ENCODE measurements around the gene HOXA6. TPM values are rescaled to one million over a fixed set of nuclear protein-coding genes. Genes with fewer than 3 reads are reported as not detected.

Gene HOXA6
- total RNA-seq, 4 donors from 2014 or later: 11.1 to 30.9 (median 18.7) TPM

DNA sequence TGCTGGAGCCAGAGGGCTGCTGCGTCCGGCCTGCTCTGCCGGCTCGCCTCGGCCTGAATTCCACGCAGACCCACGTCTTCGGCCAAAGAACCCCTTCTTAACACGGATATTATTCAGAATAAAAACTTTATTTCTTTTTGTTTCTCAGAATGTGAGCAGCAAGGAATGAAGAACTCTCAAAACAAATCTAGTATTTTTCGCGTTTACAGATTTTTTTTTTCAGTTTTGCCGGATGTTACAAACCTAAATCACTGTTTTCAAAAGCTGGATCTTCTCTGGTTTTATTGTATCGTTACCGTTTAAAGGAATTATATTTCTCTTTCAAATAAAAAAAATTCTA lies 40.7 kb downstream of the HOXA6 start:
- DNase-seq (ENCODE audit: low spot score in 2 of 2): no peak
- WGBS, 2 donors: 53 to 67% methylated on average over 14 of the region's 14 CpGs
- H3K4me3 ChIP-seq: peak overlapping the region in 2 of 4 donors; percentile 12 to 43
- H3K27me3 ChIP-seq: peaks cover 0 to 63% of the 10 kb centered on the region in 2 donors
- H3K36me3 ChIP-seq: peaks cover 0 to 9% (median 0%) of the 10 kb centered on the region in 3 donors
- peak overlapping the region in 3 of 4 donors; percentile 17 to 77 (median 46) for H3K27ac ChIP-seq
- H3K4me1 ChIP-seq: peaks cover 0 to 58% (median 4%) of the 10 kb centered on the region in 4 donors
- no peaks in the 10 kb centered on the region for H3K9me3 ChIP-seq
- no peak for TF ChIP-seq EP300 (IDR thresholded peaks at IDR 0.05)
- no peak for TF ChIP-seq POLR2A (IDR thresholded peaks at IDR 0.05)
- TF ChIP-seq, protein P1, sequence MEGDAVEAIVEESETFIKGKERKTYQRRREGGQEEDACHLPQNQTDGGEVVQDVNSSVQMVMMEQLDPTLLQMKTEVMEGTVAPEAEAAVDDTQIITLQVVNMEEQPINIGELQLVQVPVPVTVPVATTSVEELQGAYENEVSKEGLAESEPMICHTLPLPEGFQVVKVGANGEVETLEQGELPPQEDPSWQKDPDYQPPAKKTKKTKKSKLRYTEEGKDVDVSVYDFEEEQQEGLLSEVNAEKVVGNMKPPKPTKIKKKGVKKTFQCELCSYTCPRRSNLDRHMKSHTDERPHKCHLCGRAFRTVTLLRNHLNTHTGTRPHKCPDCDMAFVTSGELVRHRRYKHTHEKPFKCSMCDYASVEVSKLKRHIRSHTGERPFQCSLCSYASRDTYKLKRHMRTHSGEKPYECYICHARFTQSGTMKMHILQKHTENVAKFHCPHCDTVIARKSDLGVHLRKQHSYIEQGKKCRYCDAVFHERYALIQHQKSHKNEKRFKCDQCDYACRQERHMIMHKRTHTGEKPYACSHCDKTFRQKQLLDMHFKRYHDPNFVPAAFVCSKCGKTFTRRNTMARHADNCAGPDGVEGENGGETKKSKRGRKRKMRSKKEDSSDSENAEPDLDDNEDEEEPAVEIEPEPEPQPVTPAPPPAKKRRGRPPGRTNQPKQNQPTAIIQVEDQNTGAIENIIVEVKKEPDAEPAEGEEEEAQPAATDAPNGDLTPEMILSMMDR (IDR thresholded peaks at IDR 0.05): no peak

DNA sequence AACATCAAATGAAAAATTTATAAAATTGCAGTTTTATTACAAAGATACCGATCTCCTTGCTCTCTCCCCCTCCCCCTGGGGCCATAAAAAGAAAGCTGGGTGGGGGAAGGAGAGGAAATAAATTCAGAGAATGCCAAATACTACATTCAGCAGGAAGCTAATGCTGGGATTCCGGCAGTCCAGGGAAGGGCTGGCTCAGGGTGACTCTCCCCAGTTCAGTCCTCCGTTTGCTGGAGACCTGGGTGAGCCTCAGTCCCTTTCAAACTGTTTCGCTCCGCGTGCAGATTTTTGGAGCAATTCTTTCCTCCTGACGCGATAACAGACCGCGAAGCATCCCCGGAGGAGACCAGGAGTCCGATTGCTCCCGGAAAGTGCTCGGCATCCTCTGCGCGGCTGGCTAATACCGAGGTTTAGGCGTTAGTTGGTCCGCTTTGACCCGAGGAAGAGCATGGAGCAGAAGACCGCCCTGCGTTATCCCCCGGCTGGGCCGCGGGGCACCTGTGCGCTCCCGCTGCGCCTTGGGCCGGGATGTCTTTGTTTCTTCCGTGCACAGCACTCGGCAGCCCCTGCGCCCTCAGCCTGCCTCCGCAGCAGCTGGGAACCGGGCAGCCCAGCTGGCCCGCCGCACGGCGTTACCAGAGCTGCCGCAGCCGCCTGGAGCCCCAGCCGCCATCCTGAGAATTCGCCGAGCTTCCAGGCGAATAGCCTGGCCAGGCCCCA lies 41.2 kb downstream of the HOXA6 start:
- 34 to 40% methylated on average over 31 to 43 of the region's 44 CpGs for WGBS, 2 donors
- no peak for DNase-seq (ENCODE audit: low spot score in 2 of 2)
- peaks cover 0 to 57% (median 5%) of the 10 kb centered on the region in 4 donors for H3K4me1 ChIP-seq

DNA sequence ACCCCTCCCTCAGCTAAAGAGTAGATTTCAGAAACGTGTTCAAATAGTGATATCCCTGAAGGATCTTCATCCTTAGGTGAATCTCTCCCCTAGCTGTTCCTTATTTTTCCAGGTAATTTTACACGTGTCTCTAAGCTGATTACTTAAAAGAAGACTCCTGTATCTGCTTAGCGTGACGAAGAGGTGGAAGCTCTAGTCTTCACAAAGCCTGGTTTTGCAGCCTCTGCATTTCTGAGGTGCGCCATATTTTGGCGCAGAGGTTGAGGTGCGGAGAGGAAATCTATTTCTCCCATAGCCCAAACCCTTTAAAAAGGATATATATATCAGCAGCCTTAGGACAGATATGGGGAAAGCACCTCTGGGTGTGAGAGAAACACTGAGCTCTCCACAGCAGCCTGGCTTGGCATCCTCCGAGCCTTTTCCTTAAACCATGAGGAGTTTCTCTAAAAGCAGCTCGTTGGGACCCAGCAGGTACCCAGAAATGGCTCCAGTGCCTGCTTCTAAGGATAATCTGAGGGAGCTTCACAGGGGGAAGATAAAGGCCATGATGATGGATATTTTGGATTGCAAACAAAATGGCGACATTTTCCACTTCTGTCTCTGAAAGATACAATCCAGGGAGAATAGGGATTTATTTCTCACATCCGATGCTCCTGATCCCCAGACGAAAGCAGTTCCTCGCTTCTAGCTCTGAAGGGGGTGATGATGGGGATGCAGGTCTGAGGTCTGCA lies 42.1 kb downstream of the HOXA6 start:
- TF ChIP-seq EP300 (IDR thresholded peaks at IDR 0.05): no peak
- TF ChIP-seq, protein P1 (IDR thresholded peaks at IDR 0.05): no peak
- TF ChIP-seq POLR2A (IDR thresholded peaks at IDR 0.05): no peak
- Histone ChIP-seq H3K27ac (peak overlapping the region in 2 of 4 donors; percentile 6 to 77), H3K36me3 (peaks cover 0 to 9% (median 0%) of the 10 kb centered on the region in 3 donors), H3K4me1 (peaks cover 0 to 56% (median 5%) of the 10 kb centered on the region in 4 donors), H3K27me3 (peaks cover 0 to 69% of the 10 kb centered on the region in 2 donors), H3K9me3 (no peaks in the 10 kb centered on the region), H3K4me3 (no peak overlapping the region)
- DNase-seq (ENCODE audit: low spot score in 2 of 2): no peak
- 84 to 86% methylated on average over 13 of the region's 13 CpGs for WGBS, 2 donors

More for the DNA sequence above, 41.2 kb downstream of the HOXA6 start:
- peaks cover 0 to 68% of the 10 kb centered on the region in 2 donors for H3K27me3 ChIP-seq
- no peaks in the 10 kb centered on the region for H3K9me3 ChIP-seq
- TF ChIP-seq EP300 (IDR thresholded peaks at IDR 0.05) (peak in 1 of 2 donors; percentile 30), POLR2A (IDR thresholded peaks at IDR 0.05) (no peak)
- TF ChIP-seq, protein P1 (IDR thresholded peaks at IDR 0.05): no peak
- peak overlapping the region in 2 of 4 donors; percentile 12 to 43 for H3K4me3 ChIP-seq
- H3K27ac ChIP-seq: peak overlapping the region; percentile 6 to 77 (median 32)
- peaks cover 0 to 9% (median 0%) of the 10 kb centered on the region in 3 donors for H3K36me3 ChIP-seq

DNA sequence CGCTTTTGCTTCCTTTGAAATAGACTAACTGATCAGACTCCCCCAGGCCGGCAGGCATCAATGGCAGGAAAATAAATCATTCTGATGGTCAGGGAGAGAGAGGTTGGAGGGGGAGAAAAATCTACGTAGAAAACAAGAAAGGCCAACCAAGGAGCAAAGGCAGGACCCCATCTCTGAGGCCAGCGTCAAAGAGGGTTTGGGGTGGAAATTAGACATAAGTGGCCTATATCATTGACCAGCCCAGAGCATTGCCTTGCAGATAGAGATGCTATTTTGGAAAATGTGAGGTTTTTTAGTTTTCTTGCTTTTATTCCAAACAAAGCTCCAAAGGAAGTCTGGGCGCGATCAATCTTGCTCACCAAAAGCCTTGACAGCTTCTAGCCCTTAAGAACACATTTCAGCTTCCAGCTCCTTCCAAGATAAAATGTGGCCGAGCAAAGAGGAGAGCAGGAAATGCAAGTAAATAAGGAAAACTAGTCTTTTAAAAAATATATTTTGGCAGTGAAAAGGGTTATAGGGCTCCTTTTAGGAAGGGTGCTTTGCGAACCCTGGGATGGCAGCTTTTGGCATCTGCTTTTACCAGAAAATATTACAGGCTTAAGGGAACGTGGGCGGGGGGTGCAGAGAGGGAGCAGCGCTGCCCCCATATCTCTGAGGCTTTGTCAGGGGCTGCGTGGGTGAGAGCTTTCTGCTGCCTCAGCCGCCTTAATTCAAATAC lies 43.1 kb downstream of the HOXA6 start:
- Histone ChIP-seq H3K4me3 (no peak overlapping the region), H3K9me3 (no peaks in the 10 kb centered on the region), H3K4me1 (peaks cover 0 to 50% (median 2%) of the 10 kb centered on the region in 4 donors), H3K27me3 (peaks cover 0 to 71% of the 10 kb centered on the region in 2 donors), H3K36me3 (peaks cover 0 to 9% (median 0%) of the 10 kb centered on the region in 3 donors), H3K27ac (peak overlapping the region in 3 of 4 donors; percentile 11 to 71 (median 42))
- 62 to 64% methylated on average over 13 of the region's 13 CpGs for WGBS, 2 donors
- no peak for DNase-seq (ENCODE audit: low spot score in 2 of 2)
- TF ChIP-seq EP300 (IDR thresholded peaks at IDR 0.05) (no peak), POLR2A (IDR thresholded peaks at IDR 0.05) (no peak)
- TF ChIP-seq, protein P1 (IDR thresholded peaks at IDR 0.05): no peak
